ENCODE results near the gene MAGEB3.

Gene MAGEB3

GRCh38 chrX:30219372-30219771 is 11.1 kb upstream of the MAGEB3 start:
- TF ChIP-seq FOXP2 (optimal IDR thresholded peaks at IDR 0.05; ENCODE audit: borderline replicate concordance, extremely low read depth, extremely low read length, insufficient read depth) (no peak), REST (IDR thresholded peaks at IDR 0.05; ENCODE audit: insufficient read depth in 1 of 2, low read depth in 2 of 2, low read length in 2 of 2) (no peak), TAF1 (IDR thresholded peaks at IDR 0.05; ENCODE audit: borderline replicate concordance, insufficient read depth, low read length) (no peak), POLR2AphosphoS5 (IDR thresholded peaks at IDR 0.05; ENCODE audit: low read depth, low read length) (no peak)

- TF ChIP-seq TAF1 (IDR thresholded peaks at IDR 0.05; ENCODE audit: borderline replicate concordance, insufficient read depth, low read length) (no peak), POLR2AphosphoS5 (IDR thresholded peaks at IDR 0.05; ENCODE audit: low read depth, low read length) (no peak), FOXP2 (optimal IDR thresholded peaks at IDR 0.05; ENCODE audit: borderline replicate concordance, extremely low read depth, extremely low read length, insufficient read depth) (no peak), SIN3A (IDR thresholded peaks at IDR 0.05; ENCODE audit: borderline replicate concordance, insufficient read depth, low read length) (no peak), REST (IDR thresholded peaks at IDR 0.05; ENCODE audit: insufficient read depth in 1 of 2, low read depth in 2 of 2, low read length in 2 of 2) (no peak)
Measured at GRCh38 chrX:30220661-30221060, 9.8 kb upstream of the MAGEB3 start.

- TF ChIP-seq TAF1 (IDR thresholded peaks at IDR 0.05; ENCODE audit: borderline replicate concordance, insufficient read depth, low read length) (no peak), FOXP2 (optimal IDR thresholded peaks at IDR 0.05; ENCODE audit: borderline replicate concordance, extremely low read depth, extremely low read length, insufficient read depth) (no peak), SIN3A (IDR thresholded peaks at IDR 0.05; ENCODE audit: borderline replicate concordance, insufficient read depth, low read length) (no peak), REST (IDR thresholded peaks at IDR 0.05; ENCODE audit: insufficient read depth in 1 of 2, low read depth in 2 of 2, low read length in 2 of 2) (no peak), POLR2AphosphoS5 (IDR thresholded peaks at IDR 0.05; ENCODE audit: low read depth, low read length) (no peak)
Measured at GRCh38 chrX:30224536-30224935, 5.9 kb upstream of the MAGEB3 start.

GRCh38 chrX:30228526-30228925 is 1.9 kb upstream of the MAGEB3 start:
- TF ChIP-seq SIN3A (IDR thresholded peaks at IDR 0.05; ENCODE audit: borderline replicate concordance, insufficient read depth, low read length) (no peak), TAF1 (IDR thresholded peaks at IDR 0.05; ENCODE audit: borderline replicate concordance, insufficient read depth, low read length) (no peak), POLR2AphosphoS5 (IDR thresholded peaks at IDR 0.05; ENCODE audit: low read depth, low read length) (no peak), FOXP2 (optimal IDR thresholded peaks at IDR 0.05; ENCODE audit: borderline replicate concordance, extremely low read depth, extremely low read length, insufficient read depth) (no peak)

- TF ChIP-seq TAF1 (IDR thresholded peaks at IDR 0.05; ENCODE audit: borderline replicate concordance, insufficient read depth, low read length) (no peak), POLR2AphosphoS5 (IDR thresholded peaks at IDR 0.05; ENCODE audit: low read depth, low read length) (no peak), FOXP2 (optimal IDR thresholded peaks at IDR 0.05; ENCODE audit: borderline replicate concordance, extremely low read depth, extremely low read length, insufficient read depth) (no peak), SIN3A (IDR thresholded peaks at IDR 0.05; ENCODE audit: borderline replicate concordance, insufficient read depth, low read length) (no peak), REST (IDR thresholded peaks at IDR 0.05; ENCODE audit: insufficient read depth in 1 of 2, low read depth in 2 of 2, low read length in 2 of 2) (no peak)
Measured at GRCh38 chrX:30241724-30242415, 11.4 kb downstream of the MAGEB3 start, which contains the start of gene MAGEB4. TSS of gene MAGEB4 (plus strand) at chrX:30242000. CDS start at chrX:30242136, 136 bp downstream.
